Measurements from ENCODE around the gene PIWIL4.
"Not testable (repeated sequence)": the region's sequence is repeated elsewhere in the genome, so short reads cannot be mapped to it uniquely, and the experiment has no call there.

PIWIL4 gene

GRCh38 chr11:94549146-94549545, 18.0 kb upstream of the PIWIL4 start:
- no peak for DNase-seq

DNA sequence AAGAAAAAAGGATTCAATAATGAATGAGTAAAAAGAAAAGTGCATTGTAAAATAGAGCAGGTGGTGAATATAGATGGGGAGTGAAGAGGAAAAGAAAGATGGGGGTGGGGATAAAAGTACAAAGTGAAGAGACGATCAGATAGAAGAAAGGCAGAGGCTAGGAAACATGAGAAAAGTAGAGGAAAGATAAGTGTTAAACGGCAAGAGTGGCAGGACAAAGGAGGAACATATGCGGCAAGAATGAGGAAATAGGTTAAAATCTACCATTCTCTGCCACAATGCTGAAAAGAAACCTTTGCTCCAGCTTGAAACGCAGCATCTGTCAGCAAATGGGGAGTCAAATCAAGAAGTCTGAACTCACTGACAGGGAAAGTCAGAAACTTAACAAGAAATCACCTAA, 16.7 kb upstream of the PIWIL4 start:
- DNase-seq: no peak

- DNase-seq: no peak
Measured at GRCh38 chr11:94553938-94554337, 13.2 kb upstream of the PIWIL4 start.

- DNase-seq: not testable (repeated sequence)
Measured at GRCh38 chr11:94555752-94556329, 11.3 kb upstream of the PIWIL4 start.

- DNase-seq: no peak
Measured at GRCh38 chr11:94557421-94557820, 9.7 kb upstream of the PIWIL4 start.

- no peak for DNase-seq
Measured at GRCh38 chr11:94557992-94558391, 9.2 kb upstream of the PIWIL4 start.

DNA sequence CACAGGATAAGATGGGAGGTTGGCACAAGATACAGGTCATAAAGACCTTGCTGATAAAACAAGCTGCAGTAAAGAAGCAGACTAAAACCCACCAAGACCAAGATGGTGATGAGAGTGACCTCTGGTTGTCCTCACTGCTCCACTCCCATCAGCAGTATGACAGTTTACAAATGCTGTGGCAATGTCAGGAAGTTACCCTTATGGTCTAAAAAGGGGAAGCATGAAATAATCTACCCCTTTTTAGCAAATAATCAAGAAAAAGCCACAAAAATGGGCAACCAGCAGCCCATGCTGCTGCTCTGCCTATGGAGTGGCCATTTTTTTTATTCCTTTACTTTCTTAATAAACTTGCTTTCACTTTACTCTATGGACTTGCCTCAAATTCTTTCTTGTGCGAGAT, 8.7 kb upstream of the PIWIL4 start:
- DNase-seq: no peak

GRCh38 chr11:94558932-94559331, 8.2 kb upstream of the PIWIL4 start:
- DNase-seq: no peak

GRCh38 chr11:94559361-94559760, 7.8 kb upstream of the PIWIL4 start:
- DNase-seq: no peak

DNA sequence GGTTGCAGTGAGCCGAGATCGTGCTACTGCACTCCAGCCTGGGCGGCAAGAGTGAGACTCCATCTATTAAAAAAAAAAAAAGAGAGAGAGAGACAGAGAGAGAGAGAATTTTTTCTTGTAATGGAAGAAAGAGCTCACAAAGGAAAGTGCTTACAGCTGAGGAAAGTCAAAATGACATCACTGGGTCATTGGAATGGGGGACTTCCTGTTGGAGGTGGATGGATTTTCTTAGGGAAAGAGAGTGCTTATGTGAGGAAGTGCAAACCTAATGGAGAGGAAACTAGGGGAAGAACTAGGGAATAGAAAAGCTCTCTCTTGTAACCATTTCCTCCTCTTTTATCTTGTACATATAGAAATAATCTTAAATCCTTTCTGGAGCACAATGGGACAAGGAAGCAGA, 6.3 kb upstream of the PIWIL4 start:
- no peak for DNase-seq

- DNase-seq: no peak
Measured at GRCh38 chr11:94563176-94563847, 3.9 kb upstream of the PIWIL4 start.

GRCh38 chr11:94563848-94564467, 3.2 kb upstream of the PIWIL4 start:
- no peak for DNase-seq

- no peak for DNase-seq
Measured at GRCh38 chr11:94568200-94568599, 1.0 kb downstream of the PIWIL4 start.

DNA sequence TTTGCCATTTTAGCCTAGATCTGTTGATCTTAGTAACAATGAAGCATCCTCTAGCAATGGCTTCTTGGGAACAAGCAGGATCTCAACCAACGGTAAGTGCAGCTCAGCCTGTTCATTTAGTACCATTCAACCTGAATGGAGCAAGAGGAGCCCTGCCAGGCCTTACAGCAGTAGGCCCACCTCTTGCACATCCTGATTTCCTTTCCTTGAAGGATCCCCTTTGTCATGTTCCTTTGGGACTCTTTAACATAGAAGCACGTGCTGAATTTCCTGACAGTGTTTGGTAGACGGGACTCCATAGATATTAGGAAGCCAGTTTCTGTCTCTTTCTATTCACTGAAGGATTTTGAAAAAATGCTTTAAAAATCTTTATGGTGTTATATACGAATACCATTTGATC, 1.5 kb downstream of the PIWIL4 start:
- DNase-seq: no peak

- DNase-seq: not testable (repeated sequence)
Measured at GRCh38 chr11:94572975-94573374, 5.8 kb downstream of the PIWIL4 start.

- no peak for DNase-seq
Measured at GRCh38 chr11:94574193-94574961, 7.2 kb downstream of the PIWIL4 start.

- DNase-seq: no peak
Measured at GRCh38 chr11:94576306-94576705, 9.1 kb downstream of the PIWIL4 start.

- no peak for DNase-seq
Measured at GRCh38 chr11:94577841-94578240, 10.7 kb downstream of the PIWIL4 start.

- no peak for DNase-seq
Measured at GRCh38 chr11:94581926-94582325, 14.8 kb downstream of the PIWIL4 start.

DNA sequence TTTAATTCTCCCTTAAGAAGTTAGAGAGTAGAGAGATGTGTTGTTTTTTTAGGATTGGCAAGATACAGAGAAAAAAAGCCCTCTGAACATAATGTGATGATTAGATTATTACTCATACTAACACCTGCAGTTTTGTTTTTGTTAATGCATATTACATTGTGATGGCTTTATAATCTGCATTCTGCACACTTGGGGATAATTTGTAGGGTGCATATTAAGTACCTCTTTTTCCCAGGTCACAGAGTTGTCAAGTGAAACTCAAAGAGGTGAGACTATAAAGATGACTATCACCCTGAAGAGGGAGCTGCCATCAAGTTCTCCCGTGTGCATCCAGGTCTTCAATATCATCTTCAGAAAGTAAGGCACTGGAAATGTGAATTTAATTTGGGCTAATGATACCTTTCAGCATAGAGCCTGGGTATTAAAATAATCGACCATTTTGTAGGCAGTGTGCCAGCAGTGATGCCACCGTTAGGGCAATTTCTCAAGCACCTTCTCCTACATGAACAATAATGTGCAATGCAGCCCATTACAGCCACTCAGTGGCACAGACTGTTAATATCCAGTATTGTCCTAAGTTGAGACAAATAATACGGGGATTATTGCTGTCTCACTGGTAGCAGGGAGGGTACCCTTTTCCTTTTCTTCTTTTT, 16.2 kb downstream of the PIWIL4 start:
- DNase-seq: no peak

DNA sequence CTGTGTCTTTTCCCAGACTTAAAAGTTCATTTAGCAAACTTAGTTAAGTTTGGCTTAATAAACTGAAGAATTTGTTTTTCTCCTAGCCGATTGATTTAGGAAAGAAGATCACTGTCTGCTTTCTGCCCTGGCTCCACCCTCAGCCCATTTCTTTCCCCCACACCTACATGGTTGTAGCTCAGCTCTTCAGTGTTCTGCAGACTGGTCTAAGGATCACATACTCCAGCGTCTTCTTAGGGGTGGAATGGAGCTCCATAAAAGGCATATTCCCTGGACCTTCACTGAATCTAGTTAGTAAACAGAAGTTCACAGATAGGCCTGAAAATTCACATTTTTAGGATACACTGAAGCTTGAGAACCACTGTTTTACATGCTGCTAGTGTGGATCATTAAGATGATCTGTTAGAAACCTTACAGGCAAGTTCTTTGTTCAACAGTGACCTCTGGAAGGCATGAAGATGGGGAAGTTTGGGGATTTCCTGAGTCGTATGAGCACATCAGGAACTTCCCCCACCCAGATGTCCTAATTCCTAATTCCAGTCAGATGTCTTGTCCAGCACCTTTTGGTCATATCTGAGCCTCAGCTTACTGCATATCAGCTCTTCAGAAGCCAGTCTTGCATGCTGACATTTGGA, 16.8 kb downstream of the PIWIL4 start:
- no peak for DNase-seq

GRCh38 chr11:94584978-94585377, 17.8 kb downstream of the PIWIL4 start:
- DNase-seq: no peak

DNA sequence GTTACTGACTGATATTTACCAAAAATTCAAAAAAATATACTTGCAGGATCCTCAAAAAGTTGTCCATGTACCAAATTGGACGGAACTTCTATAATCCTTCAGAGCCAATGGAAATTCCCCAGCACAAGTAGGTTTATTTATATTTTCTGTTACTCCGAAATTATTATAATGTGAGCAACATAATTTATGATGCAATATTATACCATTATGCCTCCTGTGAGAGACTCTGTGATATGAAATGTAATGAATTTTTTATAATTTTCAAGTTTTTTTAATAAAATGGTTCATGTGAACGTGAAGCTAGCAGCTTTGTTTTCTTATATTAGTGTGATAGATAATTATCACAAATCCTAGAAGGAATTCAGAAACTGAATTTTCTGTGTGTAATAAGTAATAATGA, 18.2 kb downstream of the PIWIL4 start:
- DNase-seq: no peak

All from NCI-H1694 (cell line).